ENCODE results near the gene DDX50. TPM values are rescaled to one million over a fixed set of nuclear protein-coding genes. Genes with fewer than 3 reads are reported as not detected.
"Not testable (repeated sequence)": the region's sequence is repeated elsewhere in the genome, so short reads cannot be mapped to it uniquely, and the experiment has no call there.

Gene DDX50
- total and polyA plus RNA-seq, 2 donors (not counting 3 experiments of a cell fraction or from before 2014, with no cell fraction given) = 14.8 to 28.2 TPM

DNA sequence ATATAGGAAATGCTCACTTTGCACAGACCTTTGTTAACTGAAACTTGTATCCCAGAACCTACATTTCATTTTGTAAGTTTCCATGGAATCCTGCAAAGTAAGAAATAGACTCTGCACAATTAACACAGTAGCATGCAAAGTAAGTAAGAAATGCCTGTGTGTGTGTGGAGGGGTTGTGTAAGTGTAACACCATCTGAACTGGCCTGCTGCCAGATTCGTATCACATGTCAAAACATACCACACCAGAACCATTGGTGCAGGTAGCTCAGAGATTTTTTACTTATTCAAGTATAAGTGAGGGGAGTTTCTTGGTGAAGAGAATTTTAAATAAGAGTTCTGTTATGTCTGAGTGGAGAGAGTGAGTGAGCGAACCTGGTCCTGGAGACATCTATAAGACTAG, 37.0 kb downstream of the DDX50 start:
- Histone ChIP-seq H3K9ac (replicated peaks; ENCODE audit: extremely low read depth, insufficient read depth, low read length) (no peak overlapping the region), H3K36me3 (ENCODE audit: control insufficient read depth in 2 of 2, extremely low read depth in 1 of 2, insufficient read depth in 2 of 2, low read length in 2 of 2) (peaks cover 0 to 6% of the 10 kb centered on the region in 2 experiments), H3K27me3 (ENCODE audit: control insufficient read depth in 2 of 2, insufficient read depth in 2 of 2, low read length in 2 of 2) (no peaks in the 10 kb centered on the region), H3K79me2 (ENCODE audit: control insufficient read depth, insufficient read depth, low read length) (peaks cover 1% of the 10 kb centered on the region), H2AFZ (ENCODE audit: low read depth, low read length) (no peak overlapping the region), H3K9me3 (replicated peaks; ENCODE audit: control insufficient read depth, insufficient read depth, low read length) (no peaks in the 10 kb centered on the region), H3K4me2 (ENCODE audit: insufficient read depth, low read length) (no peak overlapping the region), H3K4me1 (ENCODE audit: control insufficient read depth, extremely low read depth, insufficient read depth, low read length) (no peaks in the 10 kb centered on the region), H3K27ac (ENCODE audit: insufficient read depth, low read depth, low read length) (no peak overlapping the region), H4K20me1 (replicated peaks; ENCODE audit: control insufficient read depth, extremely low read depth, insufficient read depth, low read length) (no peaks in the 10 kb centered on the region), H3K9me1 (replicated peaks; ENCODE audit: control insufficient read depth, extremely low read depth, insufficient read depth, low read length) (no peaks in the 10 kb centered on the region), H3K4me3 (replicated peaks in 1 of 3; ENCODE audit: insufficient read depth in 1 of 3, low read depth in 1 of 3, low read length in 3 of 3) (no peak overlapping the region)
- dilution Hi-C loops (cut with MboI; ENCODE audit: extremely low pct_ligation_motif_present, low sequenced_read_pairs) = no loop called here
- no peak for TF ChIP-seq GATA2 (IDR thresholded peaks at IDR 0.05; ENCODE audit: insufficient read depth, insufficient read length, low read depth, low read length)
- TF ChIP-seq POLR2AphosphoS5 (IDR thresholded peaks at IDR 0.05; ENCODE audit: insufficient read depth, low read depth, low read length) = no peak
- no peak for TF ChIP-seq JUN (IDR thresholded peaks at IDR 0.05; ENCODE audit: borderline replicate concordance, insufficient read depth, insufficient read length, low read depth)
- TF ChIP-seq CTCF (IDR thresholded peaks at IDR 0.05; ENCODE audit: extremely low read depth in 1 of 2, insufficient read depth in 1 of 2, low read depth in 1 of 2, low read length in 2 of 2) = no peak
- no peak for TF ChIP-seq FOS (IDR thresholded peaks at IDR 0.05; ENCODE audit: borderline replicate concordance, insufficient read depth, low read length)
- no peak for TF ChIP-seq MYC (IDR thresholded peaks at IDR 0.05; ENCODE audit: low read depth, low read length)
- DNase-seq (ENCODE audit: low read depth, low spot score) = no peak
- ChIA-PET POLR2A (no interaction called here), CTCF (no interaction called here)
- no peak for FAIRE-seq
- no TSS peak for BruUV-seq (replicated peaks)
- intact Hi-C loops (cut with micrococcal nuclease) = no loop called here

DNA sequence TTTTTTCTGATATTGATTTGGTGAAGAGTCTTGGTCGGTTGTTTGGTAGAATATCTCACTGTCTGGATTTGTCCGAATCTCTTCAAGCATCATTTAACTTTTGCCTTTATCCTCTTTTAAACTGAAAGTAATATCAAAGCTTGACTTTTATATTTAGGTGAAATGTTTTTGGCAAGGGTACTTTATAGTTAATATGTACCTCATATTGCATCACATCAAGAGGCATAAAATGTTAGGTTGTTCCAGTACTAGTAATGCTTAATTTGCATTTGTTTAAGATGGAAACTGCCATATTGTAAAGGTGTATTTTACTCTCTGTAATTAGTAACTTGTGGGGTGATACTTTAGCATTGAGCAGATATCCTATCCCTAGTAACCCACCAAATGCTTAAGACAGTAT, 37.8 kb downstream of the DDX50 start:
- intact Hi-C loops (cut with micrococcal nuclease) = no loop called here
- no peaks in the 10 kb centered on the region for H3K27me3 ChIP-seq (ENCODE audit: control insufficient read depth in 2 of 2, insufficient read depth in 2 of 2, low read length in 2 of 2)

DNA sequence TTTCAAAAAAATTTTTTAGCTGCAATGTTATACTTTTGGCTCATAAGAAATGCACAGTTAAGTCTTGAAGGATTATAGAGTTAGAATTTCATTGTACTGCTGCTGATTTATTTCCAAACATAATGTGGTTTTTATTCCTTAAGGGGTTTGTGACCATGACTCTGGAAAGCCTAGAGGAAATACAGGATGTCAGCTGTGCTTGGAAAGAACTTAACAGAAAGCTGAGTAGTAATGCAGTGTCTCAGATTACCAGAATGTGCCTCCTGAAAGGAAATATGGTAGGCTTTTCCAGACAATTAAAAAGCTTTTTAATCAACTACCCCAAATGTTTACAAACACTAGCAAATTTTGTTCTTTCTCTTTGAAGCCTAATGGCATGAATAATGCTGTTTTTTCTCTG, 39.8 kb downstream of the DDX50 start:
- H4K20me1 ChIP-seq (replicated peaks; ENCODE audit: control insufficient read depth, extremely low read depth, insufficient read depth, low read length); intact Hi-C loops (cut with micrococcal nuclease); H3K4me3 ChIP-seq (replicated peaks in 1 of 3; ENCODE audit: insufficient read depth in 1 of 3, low read depth in 1 of 3, low read length in 3 of 3); H3K27ac ChIP-seq (ENCODE audit: insufficient read depth, low read depth, low read length); H3K79me2 ChIP-seq (ENCODE audit: control insufficient read depth, insufficient read depth, low read length); dilution Hi-C loops (cut with MboI; ENCODE audit: extremely low pct_ligation_motif_present, low sequenced_read_pairs); POLR2A ChIA-PET; H3K4me1 ChIP-seq (ENCODE audit: control insufficient read depth, extremely low read depth, insufficient read depth, low read length); H3K4me2 ChIP-seq (ENCODE audit: insufficient read depth, low read length); H3K9me3 ChIP-seq (replicated peaks; ENCODE audit: control insufficient read depth, insufficient read depth, low read length); H2AFZ ChIP-seq (ENCODE audit: low read depth, low read length); H3K27me3 ChIP-seq (ENCODE audit: control insufficient read depth in 2 of 2, insufficient read depth in 2 of 2, low read length in 2 of 2); H3K9ac ChIP-seq (replicated peaks; ENCODE audit: extremely low read depth, insufficient read depth, low read length); H3K9me1 ChIP-seq (replicated peaks; ENCODE audit: control insufficient read depth, extremely low read depth, insufficient read depth, low read length); DNase-seq (ENCODE audit: low read depth, low spot score); FAIRE-seq; BruUV-seq (replicated peaks); H3K36me3 ChIP-seq (ENCODE audit: control insufficient read depth in 2 of 2, extremely low read depth in 1 of 2, insufficient read depth in 2 of 2, low read length in 2 of 2): not testable (repeated sequence)
- CTCF ChIA-PET = interaction anchor here (1.6 kb wide), 1 partner anchor 534 kb away, joined by 6 read pairs; the partner anchor contains the start of gene RUFY2

More for the DNA sequence above, 37.8 kb downstream of the DDX50 start:
- peaks cover 1% of the 10 kb centered on the region for H3K79me2 ChIP-seq (ENCODE audit: control insufficient read depth, insufficient read depth, low read length)
- no peaks in the 10 kb centered on the region for H3K4me1 ChIP-seq (ENCODE audit: control insufficient read depth, extremely low read depth, insufficient read depth, low read length)
- no peak for TF ChIP-seq EZH2 (IDR thresholded peaks at IDR 0.05; ENCODE audit: borderline replicate concordance, low read depth, low read length, severe bottlenecking)
- no peak for TF ChIP-seq POLR2AphosphoS5 (IDR thresholded peaks at IDR 0.05; ENCODE audit: insufficient read depth, low read depth, low read length)
- TF ChIP-seq JUN (IDR thresholded peaks at IDR 0.05; ENCODE audit: borderline replicate concordance, insufficient read depth, insufficient read length, low read depth) = no peak
- ChIA-PET POLR2A (no interaction called here), CTCF (no interaction called here)
- no peak overlapping the region for H3K27ac ChIP-seq (ENCODE audit: insufficient read depth, low read depth, low read length)
- BruUV-seq (replicated peaks) = no TSS peak
- peaks cover 0 to 6% of the 10 kb centered on the region in 2 experiments for H3K36me3 ChIP-seq (ENCODE audit: control insufficient read depth in 2 of 2, extremely low read depth in 1 of 2, insufficient read depth in 2 of 2, low read length in 2 of 2)
- H3K4me2 ChIP-seq (ENCODE audit: insufficient read depth, low read length) = no peak overlapping the region
- dilution Hi-C loops (cut with MboI; ENCODE audit: extremely low pct_ligation_motif_present, low sequenced_read_pairs) = no loop called here
- H3K4me3 ChIP-seq (replicated peaks in 1 of 3; ENCODE audit: insufficient read depth in 1 of 3, low read depth in 1 of 3, low read length in 3 of 3) = no peak overlapping the region
- H3K9me1 ChIP-seq (replicated peaks; ENCODE audit: control insufficient read depth, extremely low read depth, insufficient read depth, low read length) = no peaks in the 10 kb centered on the region
- no peak for DNase-seq (ENCODE audit: low read depth, low spot score)
- FAIRE-seq = no peak
- H4K20me1 ChIP-seq (replicated peaks; ENCODE audit: control insufficient read depth, extremely low read depth, insufficient read depth, low read length) = no peaks in the 10 kb centered on the region
- no peak overlapping the region for H2AFZ ChIP-seq (ENCODE audit: low read depth, low read length)
- H3K9ac ChIP-seq (replicated peaks; ENCODE audit: extremely low read depth, insufficient read depth, low read length) = no peak overlapping the region
- H3K9me3 ChIP-seq (replicated peaks; ENCODE audit: control insufficient read depth, insufficient read depth, low read length) = no peaks in the 10 kb centered on the region
